ENCODE data around the gene NEDD4L. TPM values are rescaled to one million over a fixed set of nuclear protein-coding genes. Genes with fewer than 3 reads are reported as not detected.
"Not testable (repeated sequence)": the region's sequence is repeated elsewhere in the genome, so short reads cannot be mapped to it uniquely, and the experiment has no call there.

Gene NEDD4L
- total RNA-seq, 1 donor from 2014 or later: 162 TPM

DNA sequence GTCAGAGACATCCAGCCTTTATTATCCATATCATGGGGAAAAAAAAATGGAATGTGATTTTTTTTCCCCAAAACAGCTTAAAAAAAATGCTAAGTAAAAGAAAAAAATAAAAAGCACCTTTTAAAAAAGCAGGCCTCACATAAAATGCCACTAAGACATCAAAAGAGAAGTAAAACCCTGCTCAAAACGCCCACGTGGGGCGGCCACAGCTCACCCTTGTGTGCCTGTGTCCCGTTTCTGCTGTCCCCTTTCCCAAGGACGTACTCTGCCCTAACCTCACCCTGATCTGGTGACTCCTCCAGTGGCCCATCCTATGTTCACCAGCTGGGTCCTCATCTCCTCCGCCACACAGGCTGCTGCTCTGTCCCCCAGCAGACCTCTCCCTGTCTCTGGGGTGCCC lies 125.4 kb downstream of the NEDD4L start:
- H3K27ac Mint-ChIP-seq: peak overlapping the region; percentile 57
- peaks cover 14% of the 10 kb centered on the region for H3K36me3 Mint-ChIP-seq (ENCODE audit: insufficient read depth)
- DNase-seq (ENCODE audit: low spot score, unreplicated experiment): no peak
- H3K27me3 Mint-ChIP-seq: no peaks in the 10 kb centered on the region
- TF ChIP-seq, protein P1, sequence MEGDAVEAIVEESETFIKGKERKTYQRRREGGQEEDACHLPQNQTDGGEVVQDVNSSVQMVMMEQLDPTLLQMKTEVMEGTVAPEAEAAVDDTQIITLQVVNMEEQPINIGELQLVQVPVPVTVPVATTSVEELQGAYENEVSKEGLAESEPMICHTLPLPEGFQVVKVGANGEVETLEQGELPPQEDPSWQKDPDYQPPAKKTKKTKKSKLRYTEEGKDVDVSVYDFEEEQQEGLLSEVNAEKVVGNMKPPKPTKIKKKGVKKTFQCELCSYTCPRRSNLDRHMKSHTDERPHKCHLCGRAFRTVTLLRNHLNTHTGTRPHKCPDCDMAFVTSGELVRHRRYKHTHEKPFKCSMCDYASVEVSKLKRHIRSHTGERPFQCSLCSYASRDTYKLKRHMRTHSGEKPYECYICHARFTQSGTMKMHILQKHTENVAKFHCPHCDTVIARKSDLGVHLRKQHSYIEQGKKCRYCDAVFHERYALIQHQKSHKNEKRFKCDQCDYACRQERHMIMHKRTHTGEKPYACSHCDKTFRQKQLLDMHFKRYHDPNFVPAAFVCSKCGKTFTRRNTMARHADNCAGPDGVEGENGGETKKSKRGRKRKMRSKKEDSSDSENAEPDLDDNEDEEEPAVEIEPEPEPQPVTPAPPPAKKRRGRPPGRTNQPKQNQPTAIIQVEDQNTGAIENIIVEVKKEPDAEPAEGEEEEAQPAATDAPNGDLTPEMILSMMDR (IDR thresholded peaks at IDR 0.05; ENCODE audit: unreplicated experiment): no peak
- H3K9me3 Mint-ChIP-seq (ENCODE audit: low read depth): no peaks in the 10 kb centered on the region
- no peak overlapping the region for H3K4me3 Mint-ChIP-seq (ENCODE audit: low read depth)
- H3K4me1 Mint-ChIP-seq (ENCODE audit: low read depth): peaks cover 6% of the 10 kb centered on the region

DNA sequence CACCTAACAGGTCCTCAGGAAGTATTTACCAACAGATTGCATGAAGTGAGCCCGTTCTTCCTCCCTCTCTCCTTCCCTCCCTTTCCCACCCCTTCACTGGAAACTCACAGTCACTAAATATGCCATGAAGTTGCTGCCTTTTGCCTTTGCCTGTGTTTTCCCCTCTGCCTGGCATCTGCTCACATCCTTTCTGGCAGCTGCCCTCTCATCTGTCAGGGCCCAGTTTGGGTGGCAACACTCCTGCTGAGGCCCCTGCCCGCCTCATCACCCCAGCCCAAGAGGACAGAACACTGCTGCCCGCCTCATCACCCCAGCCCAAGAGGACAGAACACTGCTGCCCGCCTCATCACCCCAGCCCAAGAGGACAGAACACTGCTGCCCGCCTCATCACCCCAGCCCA lies 126.0 kb downstream of the NEDD4L start:
- H3K4me3 Mint-ChIP-seq (ENCODE audit: low read depth); H3K27ac Mint-ChIP-seq; H3K4me1 Mint-ChIP-seq (ENCODE audit: low read depth); DNase-seq (ENCODE audit: low spot score, unreplicated experiment); H3K27me3 Mint-ChIP-seq; H3K9me3 Mint-ChIP-seq (ENCODE audit: low read depth): not testable (repeated sequence)
- peaks cover 14% of the 10 kb centered on the region for H3K36me3 Mint-ChIP-seq (ENCODE audit: insufficient read depth)

DNA sequence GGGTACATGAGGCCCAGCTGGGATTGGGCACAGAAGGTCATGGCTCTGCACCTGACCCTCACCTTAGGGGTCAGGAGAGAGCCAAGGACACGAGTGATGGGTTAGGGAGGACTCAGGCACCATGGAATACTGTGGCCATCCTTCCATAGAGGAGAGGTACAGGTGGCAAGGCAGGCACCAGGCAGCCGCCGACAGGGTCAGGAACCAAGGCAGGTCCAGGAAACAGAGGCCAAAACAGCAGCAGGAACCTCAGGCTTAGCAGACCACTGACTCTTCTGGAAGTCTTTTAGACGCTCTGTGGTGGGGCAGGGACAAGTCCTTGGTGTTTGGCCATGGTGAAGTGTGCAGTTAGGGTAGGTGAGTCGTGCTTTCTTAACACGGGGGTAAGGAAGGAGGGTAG lies 128.0 kb downstream of the NEDD4L start:
- H3K27me3 Mint-ChIP-seq: no peaks in the 10 kb centered on the region
- no peak for DNase-seq (ENCODE audit: low spot score, unreplicated experiment)
- no peak overlapping the region for H3K27ac Mint-ChIP-seq
- peaks cover 19% of the 10 kb centered on the region for H3K4me1 Mint-ChIP-seq (ENCODE audit: low read depth)
- TF ChIP-seq, protein P1 (IDR thresholded peaks at IDR 0.05; ENCODE audit: unreplicated experiment): no peak
- H3K9me3 Mint-ChIP-seq (ENCODE audit: low read depth): no peaks in the 10 kb centered on the region
- H3K36me3 Mint-ChIP-seq (ENCODE audit: insufficient read depth): peaks cover 11% of the 10 kb centered on the region
- H3K4me3 Mint-ChIP-seq (ENCODE audit: low read depth): no peak overlapping the region

DNA sequence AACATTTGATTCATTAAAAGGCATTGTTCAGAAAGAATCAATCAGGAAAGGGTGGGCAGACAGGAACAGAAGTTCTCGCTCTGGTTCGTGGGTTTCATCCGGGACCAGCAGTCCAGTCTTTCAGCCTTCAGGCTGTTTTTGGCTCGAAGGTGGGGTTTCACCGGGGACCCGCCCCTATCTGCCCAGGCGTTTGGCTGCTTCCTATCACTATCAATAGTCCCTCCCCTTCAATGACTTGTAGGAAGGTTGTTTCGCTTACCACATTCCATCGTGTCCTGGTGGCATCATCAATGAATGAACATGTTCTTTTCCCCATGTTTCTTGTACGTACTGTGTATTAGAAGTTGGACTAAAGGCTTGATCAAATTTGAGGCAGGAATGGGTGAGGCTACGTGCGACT lies 130.3 kb downstream of the NEDD4L start:
- Mint-ChIP-seq H3K4me1 (ENCODE audit: low read depth) (peaks cover 33% of the 10 kb centered on the region), H3K9me3 (ENCODE audit: low read depth) (no peaks in the 10 kb centered on the region), H3K36me3 (ENCODE audit: insufficient read depth) (peaks cover 11% of the 10 kb centered on the region), H3K27me3 (no peaks in the 10 kb centered on the region), H3K4me3 (ENCODE audit: low read depth) (no peak overlapping the region), H3K27ac (no peak overlapping the region)
- TF ChIP-seq, protein P1 (IDR thresholded peaks at IDR 0.05; ENCODE audit: unreplicated experiment): no peak
- DNase-seq (ENCODE audit: low spot score, unreplicated experiment): no peak

DNA sequence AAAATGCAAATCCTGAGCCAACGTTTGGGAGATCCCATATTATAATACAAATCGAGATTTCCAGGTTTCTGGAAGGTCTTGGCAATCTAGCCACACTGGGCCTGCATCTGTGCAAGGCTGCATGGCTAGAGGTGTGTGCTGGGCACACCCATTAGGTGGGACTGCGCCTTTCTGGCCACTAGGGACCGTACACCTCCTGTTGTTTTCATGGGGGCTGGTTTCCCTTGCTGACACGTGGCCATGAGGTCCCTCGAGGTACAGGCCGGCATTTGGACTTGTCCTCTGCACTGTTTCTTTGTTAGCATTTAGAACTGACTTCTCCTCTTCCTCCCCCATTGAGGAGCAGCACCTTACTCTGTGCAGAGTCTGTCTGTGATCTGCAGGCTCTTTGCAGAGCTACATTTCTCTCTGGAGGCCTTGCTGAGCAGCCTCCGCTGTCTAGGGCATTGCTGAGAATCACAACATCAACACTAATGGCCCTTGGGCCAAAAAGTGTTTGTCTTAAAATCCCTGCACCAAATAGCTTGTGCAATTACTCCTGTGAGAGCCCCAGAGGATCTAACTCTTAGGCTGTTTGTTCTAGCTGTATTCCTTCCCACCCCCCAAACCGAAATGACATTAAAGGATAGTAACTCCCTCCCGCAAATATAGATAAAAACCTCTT lies 131.2 kb downstream of the NEDD4L start:
- Mint-ChIP-seq H3K36me3 (ENCODE audit: insufficient read depth) (peaks cover 11% of the 10 kb centered on the region), H3K9me3 (ENCODE audit: low read depth) (no peaks in the 10 kb centered on the region), H3K4me3 (ENCODE audit: low read depth) (no peak overlapping the region), H3K27ac (peak overlapping the region; percentile 10), H3K4me1 (ENCODE audit: low read depth) (peaks cover 34% of the 10 kb centered on the region), H3K27me3 (no peaks in the 10 kb centered on the region)
- no peak for DNase-seq (ENCODE audit: low spot score, unreplicated experiment)
- TF ChIP-seq, protein P1 (IDR thresholded peaks at IDR 0.05; ENCODE audit: unreplicated experiment): peak; percentile 14

DNA sequence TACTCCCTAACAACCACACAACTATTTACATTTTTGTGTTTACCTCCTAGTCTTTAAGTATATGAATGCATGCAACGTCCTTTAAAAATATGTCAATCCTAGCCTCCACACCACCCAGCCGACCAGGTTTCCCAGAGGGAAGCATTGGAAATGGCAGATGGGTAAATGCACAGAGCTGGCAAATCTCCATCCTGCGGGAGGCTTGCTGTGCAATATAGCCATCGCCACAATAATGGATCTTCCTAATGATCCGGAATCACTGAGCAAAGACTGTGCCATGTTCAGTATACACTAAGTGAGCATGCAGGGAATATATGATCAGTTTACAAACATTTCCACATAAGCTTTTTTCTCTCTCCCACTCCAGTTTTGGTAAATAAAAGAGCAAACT lies 131.8 kb downstream of the NEDD4L start:
- Mint-ChIP-seq H3K4me3 (ENCODE audit: low read depth) (no peak overlapping the region), H3K27ac (peak overlapping the region; percentile 10), H3K9me3 (ENCODE audit: low read depth) (no peaks in the 10 kb centered on the region), H3K4me1 (ENCODE audit: low read depth) (peaks cover 37% of the 10 kb centered on the region), H3K27me3 (no peaks in the 10 kb centered on the region), H3K36me3 (ENCODE audit: insufficient read depth) (peaks cover 11% of the 10 kb centered on the region)
- TF ChIP-seq, protein P1 (IDR thresholded peaks at IDR 0.05; ENCODE audit: unreplicated experiment): no peak
- no peak for DNase-seq (ENCODE audit: low spot score, unreplicated experiment)
